IMR-90 (cell line): Measurements from ENCODE around the gene SCP2D1. TPM values are rescaled to one million over a fixed set of nuclear protein-coding genes. Genes with fewer than 3 reads are reported as not detected.

Source experiments
- ATAC-seq: fragments of 200-7000 bp; cut with Tn5 transposase; 2 replicates; pipeline ENCODE4 v1.9.1; 2020; ENCODE audit warnings: low read depth, mild to moderate bottlenecking, moderate library complexity
- BruUV-seq: library from RNA; stranded (reverse); fragments of 400-500 nt; replicated peaks from 2 replicates; lab custom pipeline; 2021; lab: Mats Ljungman, UMichigan
- CTCF ChIA-PET: fragments of 300-600 bp; formaldehyde crosslinking; extraction: SDS; loops from one replicate; lab custom pipeline; 2021; ENCODE audit warnings: antibody characterized with exemption; lab: Yijun Ruan, JAX
- POLR2A ChIA-PET: fragments of 300-600 bp; sonication (Branson Sonifier 250); formaldehyde crosslinking; loops from one replicate; lab custom pipeline; 2022; ENCODE audit warnings: antibody characterized with exemption; ENCODE audit not compliant: unreplicated experiment; lab: Charles Lee
- DNase-seq: peaks from one replicate; pipeline ENCODE4 v3.0.0; 2013
- H2AFZ ChIP-seq: replicated peaks from 2 replicates; pipeline ENCODE3; 2013; ENCODE audit warnings: low read length, mild to moderate bottlenecking; ENCODE audit not compliant: poor library complexity
- H2AK5ac ChIP-seq: 2 replicates; pipeline ENCODE4 v1.6.1; 2013; ENCODE audit warnings: low read depth, low read length, inconsistent platforms
- H2AK9ac ChIP-seq: replicated peaks from 2 replicates; pipeline ENCODE3; 2013; ENCODE audit warnings: mild to moderate bottlenecking, low read depth, low read length, moderate library complexity; ENCODE audit not compliant: poor library complexity
- H2BK120ac ChIP-seq: 2 replicates; pipeline ENCODE4 v1.6.1; 2013; ENCODE audit warnings: low read depth, low read length, inconsistent platforms
- H2BK15ac ChIP-seq: 3 replicates; pipeline ENCODE4 v1.6.1; 2013; ENCODE audit warnings: low read depth, low read length, inconsistent platforms
- H2BK20ac ChIP-seq: 2 replicates; pipeline ENCODE4 v1.6.1; 2013; ENCODE audit warnings: low read depth, mild to moderate bottlenecking, inconsistent platforms, low read length, moderate library complexity
- H2BK5ac ChIP-seq: 2 replicates; pipeline ENCODE4 v1.6.1; 2013; ENCODE audit warnings: mild to moderate bottlenecking, low read depth, low read length, inconsistent platforms; ENCODE audit not compliant: poor library complexity, severe bottlenecking
- H3K14ac ChIP-seq: replicated peaks from 2 replicates; pipeline ENCODE4 v1.6.1; 2013; ENCODE audit warnings: low read depth, low read length, inconsistent platforms
- H3K18ac ChIP-seq: 2 replicates; pipeline ENCODE4 v1.6.1; 2013; ENCODE audit warnings: low read depth, low read length, control low read depth
- H3K23ac ChIP-seq: 2 replicates; pipeline ENCODE4 v1.6.1; 2013; ENCODE audit warnings: low read depth, low read length, inconsistent platforms
- H3K27ac ChIP-seq: 2 replicates; pipeline ENCODE4 v1.5.1; 2013; ENCODE audit warnings: mild to moderate bottlenecking, control low read depth, low read length; ENCODE audit not compliant: insufficient read depth
- H3K27me3 ChIP-seq: 2 replicates; pipeline ENCODE4 v1.6.1; 2013; ENCODE audit warnings: low read length; ENCODE audit not compliant: control insufficient read depth, insufficient read depth
- H3K36me3 ChIP-seq: 2 replicates; pipeline ENCODE4 v1.6.1; 2013; ENCODE audit warnings: low read length, mixed read lengths; ENCODE audit not compliant: control insufficient read depth, insufficient read depth
- H3K4ac ChIP-seq: 2 replicates; pipeline ENCODE4 v1.6.1; 2013; ENCODE audit warnings: low read depth, low read length, inconsistent platforms
- H3K4me1 ChIP-seq: 2 replicates; pipeline ENCODE4 v1.6.1; 2013; ENCODE audit warnings: low read length, mixed read lengths; ENCODE audit not compliant: control insufficient read depth, insufficient read depth
- H3K4me2 ChIP-seq: 2 replicates; pipeline ENCODE4 v1.6.1; 2013; ENCODE audit warnings: low read depth, mild to moderate bottlenecking, control low read depth, low read length, moderate library complexity
- H3K4me3 ChIP-seq: 2 replicates; pipeline ENCODE4 v1.5.1; 2013; ENCODE audit warnings: low read depth, mild to moderate bottlenecking, control low read depth, low read length, moderate library complexity; ENCODE audit not compliant: insufficient read depth
- H3K56ac ChIP-seq: 2 replicates; pipeline ENCODE4 v1.6.1; 2013; ENCODE audit warnings: low read length, inconsistent platforms; ENCODE audit not compliant: insufficient read depth; ENCODE audit errors: extremely low read depth
- H3K79me1 ChIP-seq, 2 experiments: 2 replicates each; pipeline ENCODE4 v1.6.1; 2013; ENCODE audit warnings: low read length in 2 of 2, inconsistent platforms in 1 of 2, low read depth in 1 of 2
- H3K9ac ChIP-seq: 2 replicates; pipeline ENCODE4 v1.6.1; 2013; ENCODE audit warnings: low read depth, low read length, control low read depth
- H3K9me1 ChIP-seq: 2 replicates; pipeline ENCODE4 v1.6.1; 2013; ENCODE audit warnings: low read length, inconsistent platforms; ENCODE audit not compliant: insufficient read depth
- H3K9me3 ChIP-seq: 2 replicates; pipeline ENCODE4 v1.6.1; 2013; ENCODE audit warnings: low read length; ENCODE audit not compliant: control insufficient read depth, insufficient read depth
- H4K20me1 ChIP-seq: 2 replicates; pipeline ENCODE4 v1.6.1; 2013; ENCODE audit warnings: low read length, inconsistent platforms; ENCODE audit not compliant: insufficient read depth
- H4K5ac ChIP-seq: 2 replicates; pipeline ENCODE4 v1.6.1; 2013; ENCODE audit warnings: mild to moderate bottlenecking, low read depth, low read length, control low read depth
- H4K8ac ChIP-seq, 2 experiments: 2 replicates each; pipeline ENCODE4 v1.6.1; 2013; ENCODE audit warnings: low read depth in 2 of 2, low read length in 2 of 2, control low read depth in 1 of 2, inconsistent platforms in 1 of 2
- H4K91ac ChIP-seq: 2 replicates; pipeline ENCODE4 v1.6.1; 2013; ENCODE audit warnings: low read depth, low read length, inconsistent platforms; ENCODE audit not compliant: insufficient read depth
- BHLHE40 ChIP-seq: fragments of 150-350 bp; IDR thresholded peaks from 2 replicates; pipeline ENCODE4 v1.6.1; 2016; ENCODE audit warnings: mild to moderate bottlenecking, low read depth, low read length
- CEBPB ChIP-seq: IDR thresholded peaks from 2 replicates; pipeline ENCODE4 v1.6.1; 2012; ENCODE audit warnings: low read depth, low read length, improper control_type of control experiment
- CHD1 ChIP-seq: IDR thresholded peaks from 2 replicates; pipeline ENCODE4 v1.6.1; 2012; ENCODE audit warnings: low read depth, low read length, improper control_type of control experiment
- CTCF ChIP-seq: conservative IDR thresholded peaks from 2 replicates; pipeline ENCODE4 v1.5.1; 2012; ENCODE audit warnings: mild to moderate bottlenecking, low read depth, low read length, improper control_type of control experiment
- ELK1 ChIP-seq: fragments of 150-350 bp; IDR thresholded peaks from 2 replicates; pipeline ENCODE4 v1.6.1; 2016; ENCODE audit warnings: low read depth, mild to moderate bottlenecking, low read length, moderate library complexity, borderline replicate concordance
- MAFK ChIP-seq: IDR thresholded peaks from 2 replicates; pipeline ENCODE4 v1.6.1; 2012; ENCODE audit warnings: low read depth, low read length, improper control_type of control experiment
- MAZ ChIP-seq: IDR thresholded peaks from 2 replicates; pipeline ENCODE4 v1.6.1; 2012; ENCODE audit warnings: low read depth, mild to moderate bottlenecking, low read length, improper control_type of control experiment, moderate library complexity, borderline replicate concordance
- MXI1 ChIP-seq: IDR thresholded peaks from 2 replicates; pipeline ENCODE4 v1.6.1; 2012; ENCODE audit warnings: low read depth, mild to moderate bottlenecking, low read length, moderate library complexity, borderline replicate concordance
- NFE2L2 ChIP-seq: fragments of 150-350 bp; IDR thresholded peaks from 2 replicates; pipeline ENCODE4 v1.6.1; 2016; ENCODE audit warnings: low read depth, mild to moderate bottlenecking, low read length
- POLR2A ChIP-seq: IDR thresholded peaks from 2 replicates; pipeline ENCODE4 v1.6.1; 2012; ENCODE audit warnings: mild to moderate bottlenecking, low read depth, low read length
- RAD21 ChIP-seq: IDR thresholded peaks from 2 replicates; pipeline ENCODE4 v1.6.1; 2012; ENCODE audit warnings: low read length, improper control_type of control experiment
- RFX5 ChIP-seq: IDR thresholded peaks from 2 replicates; pipeline ENCODE4 v1.8.0; 2012; ENCODE audit warnings: low read depth, mild to moderate bottlenecking, low read length, moderate library complexity
- SMC3 ChIP-seq: fragments of 150-350 bp; IDR thresholded peaks from 2 replicates; pipeline ENCODE4 v1.6.1; 2016; ENCODE audit warnings: low read depth, mild to moderate bottlenecking, antibody characterized with exemption, low read length, moderate library complexity
- WGBS, 2 experiments: methylation state at CpG; one replicate each; pipeline versions ENCODE4 v1.1.5 to v1.1.7; 2013; ENCODE audit warnings: missing lambda C conversion rate in 2 of 2; ENCODE audit not compliant: insufficient read length in 1 of 2; ENCODE audit errors: extremely low coverage in 2 of 2; 5-methylcytosine and 5-hydroxymethylcytosine counted together
- dilution Hi-C: fragments of 300-500 bp; cut with HindIII; formaldehyde crosslinking; loops from one replicate; pipeline ENCODE4 v1.14.3; 2018; ENCODE audit warnings: low sequenced_read_pairs; ENCODE audit not compliant: unreplicated experiment
- in situ Hi-C: fragments of 300-500 bp; cut with MboI; formaldehyde crosslinking; loops from 3 replicates; pipeline ENCODE4 v1.14.3; 2019; ENCODE audit warnings: low sequenced_read_pairs, inconsistent platforms, mixed read lengths
- intact Hi-C: fragments of 100-400 bp; cut with micrococcal nuclease; formaldehyde crosslinking; loops from 2 replicates; pipeline ENCODE4 v1.10.0; 2022
- polyA plus RNA-seq, 3 experiments: library from polyadenylated mRNA; depleted of rRNA; stranded (reverse); fragments of >200 nt; gene quantifications; 2 replicates each; pipeline ENCODE4 v1.2.3, GENCODE V29; 2012; ENCODE audit warnings: low replicate concordance in 1 of 3
- total RNA-seq: library from RNA; depleted of rRNA; stranded (reverse); fragments of >200 nt; gene quantifications from 2 replicates; pipeline ENCODE4 v1.2.3, GENCODE V29; 2012

Gene SCP2D1
- total and polyA plus RNA-seq, 2 of the 4 experiments (the other 2 are of a cell fraction): not detected

- H4K20me1 ChIP-seq: no peaks in the 10 kb centered on the region
- H2AK9ac ChIP-seq: no peak overlapping the region
- dilution Hi-C loops: no loop called here
- H3K9me1 ChIP-seq: peaks cover 3% of the 10 kb centered on the region; the same call in 1 of the 2 replicates
- H4K8ac ChIP-seq: no peak overlapping the region
- no peak overlapping the region for H2AFZ ChIP-seq
- H3K27ac ChIP-seq: no peak overlapping the region
- in situ Hi-C loops: no loop called here
- no peak overlapping the region for H4K91ac ChIP-seq
- peaks cover 3% of the 10 kb centered on the region for H3K36me3 ChIP-seq
- H2BK20ac ChIP-seq: no peak overlapping the region
- H3K9me3 ChIP-seq: no peaks in the 10 kb centered on the region
- no peak overlapping the region for H3K9ac ChIP-seq
- DNase-seq (no peak), ATAC-seq (no peak)
- no peak for TF ChIP-seq CEBPB
- TF ChIP-seq NFE2L2: no peak
- no peak for TF ChIP-seq MAZ
- no peak for TF ChIP-seq BHLHE40
- no peak for TF ChIP-seq RAD21
- TF ChIP-seq RFX5: no peak
- no peak for TF ChIP-seq MAFK
- TF ChIP-seq MXI1: no peak
- no peak for TF ChIP-seq CHD1
- TF ChIP-seq POLR2A: no peak
- no peak for TF ChIP-seq SMC3
- no peak for TF ChIP-seq CTCF
- TF ChIP-seq ELK1: no peak
- no TSS peak for BruUV-seq
- no peak overlapping the region for H3K23ac ChIP-seq
- H3K18ac ChIP-seq: no peak overlapping the region
- no peak overlapping the region for H3K4me3 ChIP-seq
- no peak overlapping the region for H3K4me2 ChIP-seq
- H4K5ac ChIP-seq: no peak overlapping the region
- H2BK5ac ChIP-seq: no peak overlapping the region
- ChIA-PET CTCF (no interaction called here), POLR2A (no interaction called here)
- H3K4me1 ChIP-seq: no peaks in the 10 kb centered on the region
- no peak overlapping the region for H3K56ac ChIP-seq
- H3K27me3 ChIP-seq: no peaks in the 10 kb centered on the region
- no CpG with 5 or more reads among the region's 5 CpGs for WGBS, 2 experiments
- no peak overlapping the region for H2BK15ac ChIP-seq
- H3K14ac ChIP-seq: no peak overlapping the region
- no peak overlapping the region for H2BK120ac ChIP-seq
- no peak overlapping the region for H3K4ac ChIP-seq
- no peak overlapping the region for H2AK5ac ChIP-seq
- no peaks in the 10 kb centered on the region for H3K79me1 ChIP-seq
- intact Hi-C loops: no loop called here
Observed at GRCh38 chr20:18767676-18768075, 45.9 kb upstream of the SCP2D1 start.
